GM21447 (cell line): ENCODE measurements around the gene ZNF184.
"Not testable (repeated sequence)": the region's sequence is repeated elsewhere in the genome, so short reads cannot be mapped to it uniquely, and the experiment has no call there.

Experiments used
- ATAC-seq: cut with Tn5 transposase; IDR thresholded peaks from one replicate; pipeline ENCODE4 v1.9.1; 2021; ENCODE audit not compliant: unreplicated experiment

Gene ZNF184

DNA sequence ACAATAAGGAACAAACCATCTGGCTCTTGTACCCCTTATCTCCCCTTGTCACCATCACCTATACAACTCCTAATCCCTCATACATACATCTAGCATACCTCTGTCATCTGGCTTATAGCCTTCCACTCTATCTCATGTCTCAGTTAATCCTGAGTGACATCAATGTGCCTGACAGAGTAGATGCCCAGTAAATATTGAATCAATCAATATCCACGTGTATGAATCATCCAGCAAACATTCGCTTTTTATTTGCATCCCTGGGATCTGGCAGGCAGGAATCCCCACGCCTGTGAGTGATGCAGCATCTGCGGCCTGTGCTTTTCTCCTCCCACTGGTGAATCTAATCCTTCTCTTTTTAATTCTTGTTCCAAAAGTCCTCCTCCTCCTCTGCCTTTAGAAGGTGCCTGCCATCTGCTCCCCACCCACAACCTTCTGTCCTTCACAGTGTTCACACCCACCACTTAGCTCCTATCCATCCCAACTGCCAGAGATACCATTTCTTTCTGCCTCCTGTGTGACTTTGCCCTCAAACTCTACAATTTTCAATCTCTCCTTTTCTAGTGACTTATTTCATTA is 46.8 kb downstream of the ZNF184 start:
- no peak for ATAC-seq

GRCh38 chr6:27424851-27425250 is 48.1 kb downstream of the ZNF184 start:
- not testable (repeated sequence) for ATAC-seq

DNA sequence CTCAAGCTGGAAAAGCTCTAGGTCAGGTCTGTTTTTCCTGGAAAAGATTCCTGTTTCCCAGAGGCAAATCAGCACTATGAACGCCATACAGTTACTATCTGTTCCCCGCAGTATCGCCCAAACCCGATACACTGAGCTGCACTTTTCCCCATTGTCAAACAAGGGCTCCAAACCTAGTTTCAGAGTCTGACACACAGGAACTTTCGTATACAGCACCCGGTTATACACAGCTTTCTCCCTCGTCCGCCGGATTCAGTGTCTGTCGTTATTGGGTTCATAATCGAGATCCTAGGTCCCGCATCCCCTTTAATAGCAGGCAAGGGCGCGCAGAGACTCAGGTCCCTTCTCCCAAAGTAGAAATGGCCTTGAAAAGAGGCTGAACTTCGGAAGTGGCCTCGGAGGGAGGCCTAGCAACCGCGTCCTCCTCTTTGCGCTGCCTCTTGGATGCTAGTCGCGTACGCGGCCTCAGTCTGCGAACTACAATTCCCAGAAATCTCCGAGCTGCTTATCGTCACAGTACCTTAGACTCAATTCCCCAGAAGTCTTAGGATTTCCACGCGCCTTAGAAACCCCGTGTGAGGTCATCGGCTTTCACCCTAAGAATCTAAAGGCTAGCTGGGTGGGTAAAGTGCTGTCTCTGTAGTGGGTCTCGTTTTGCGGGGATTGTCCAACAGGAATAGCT is 50.1 kb downstream of the ZNF184 start:
- no peak for ATAC-seq

- no peak for ATAC-seq
Measured at GRCh38 chr6:27419363-27419762, 53.5 kb downstream of the ZNF184 start.

GRCh38 chr6:27415898-27416297 is 57.0 kb downstream of the ZNF184 start:
- ATAC-seq: no peak

GRCh38 chr6:27414996-27415395 is 57.9 kb downstream of the ZNF184 start:
- no peak for ATAC-seq

- no peak for ATAC-seq
Measured at GRCh38 chr6:27414300-27414699, 58.6 kb downstream of the ZNF184 start.

GRCh38 chr6:27407153-27407814 is 65.6 kb downstream of the ZNF184 start:
- ATAC-seq: no peak

GRCh38 chr6:27406085-27406484 is 66.8 kb downstream of the ZNF184 start:
- no peak for ATAC-seq

- ATAC-seq: no peak
Measured at GRCh38 chr6:27400877-27401642, 71.8 kb downstream of the ZNF184 start.
